ENCODE results near the gene MYO7B.

MYO7B gene

GRCh38 chr2:127599211-127599610, 63.7 kb downstream of the MYO7B start:
- Histone ChIP-seq H3K27ac (replicated peaks) (no peak overlapping the region), H3K4me3 (replicated peaks; ENCODE audit: insufficient read depth, low read length) (no peak overlapping the region), H3K27me3 (ENCODE audit: insufficient read depth, poor library complexity, severe bottlenecking) (no peaks in the 10 kb centered on the region)
- DNase-seq (ENCODE audit: low read depth in 1 of 2, low spot score in 1 of 2), result no peak
- TF ChIP-seq SPI1 (IDR thresholded peaks at IDR 0.05; ENCODE audit: borderline replicate concordance, low read depth) (no peak), POLR2AphosphoS5 (IDR thresholded peaks at IDR 0.05; ENCODE audit: low read depth) (no peak), GABPA (IDR thresholded peaks at IDR 0.05; ENCODE audit: low read depth) (no peak)
- TF ChIP-seq, protein P1, sequence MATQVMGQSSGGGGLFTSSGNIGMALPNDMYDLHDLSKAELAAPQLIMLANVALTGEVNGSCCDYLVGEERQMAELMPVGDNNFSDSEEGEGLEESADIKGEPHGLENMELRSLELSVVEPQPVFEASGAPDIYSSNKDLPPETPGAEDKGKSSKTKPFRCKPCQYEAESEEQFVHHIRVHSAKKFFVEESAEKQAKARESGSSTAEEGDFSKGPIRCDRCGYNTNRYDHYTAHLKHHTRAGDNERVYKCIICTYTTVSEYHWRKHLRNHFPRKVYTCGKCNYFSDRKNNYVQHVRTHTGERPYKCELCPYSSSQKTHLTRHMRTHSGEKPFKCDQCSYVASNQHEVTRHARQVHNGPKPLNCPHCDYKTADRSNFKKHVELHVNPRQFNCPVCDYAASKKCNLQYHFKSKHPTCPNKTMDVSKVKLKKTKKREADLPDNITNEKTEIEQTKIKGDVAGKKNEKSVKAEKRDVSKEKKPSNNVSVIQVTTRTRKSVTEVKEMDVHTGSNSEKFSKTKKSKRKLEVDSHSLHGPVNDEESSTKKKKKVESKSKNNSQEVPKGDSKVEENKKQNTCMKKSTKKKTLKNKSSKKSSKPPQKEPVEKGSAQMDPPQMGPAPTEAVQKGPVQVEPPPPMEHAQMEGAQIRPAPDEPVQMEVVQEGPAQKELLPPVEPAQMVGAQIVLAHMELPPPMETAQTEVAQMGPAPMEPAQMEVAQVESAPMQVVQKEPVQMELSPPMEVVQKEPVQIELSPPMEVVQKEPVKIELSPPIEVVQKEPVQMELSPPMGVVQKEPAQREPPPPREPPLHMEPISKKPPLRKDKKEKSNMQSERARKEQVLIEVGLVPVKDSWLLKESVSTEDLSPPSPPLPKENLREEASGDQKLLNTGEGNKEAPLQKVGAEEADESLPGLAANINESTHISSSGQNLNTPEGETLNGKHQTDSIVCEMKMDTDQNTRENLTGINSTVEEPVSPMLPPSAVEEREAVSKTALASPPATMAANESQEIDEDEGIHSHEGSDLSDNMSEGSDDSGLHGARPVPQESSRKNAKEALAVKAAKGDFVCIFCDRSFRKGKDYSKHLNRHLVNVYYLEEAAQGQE (IDR thresholded peaks at IDR 0.05; ENCODE audit: insufficient replicate concordance, low read depth), result no peak
- TF ChIP-seq, protein P2, sequence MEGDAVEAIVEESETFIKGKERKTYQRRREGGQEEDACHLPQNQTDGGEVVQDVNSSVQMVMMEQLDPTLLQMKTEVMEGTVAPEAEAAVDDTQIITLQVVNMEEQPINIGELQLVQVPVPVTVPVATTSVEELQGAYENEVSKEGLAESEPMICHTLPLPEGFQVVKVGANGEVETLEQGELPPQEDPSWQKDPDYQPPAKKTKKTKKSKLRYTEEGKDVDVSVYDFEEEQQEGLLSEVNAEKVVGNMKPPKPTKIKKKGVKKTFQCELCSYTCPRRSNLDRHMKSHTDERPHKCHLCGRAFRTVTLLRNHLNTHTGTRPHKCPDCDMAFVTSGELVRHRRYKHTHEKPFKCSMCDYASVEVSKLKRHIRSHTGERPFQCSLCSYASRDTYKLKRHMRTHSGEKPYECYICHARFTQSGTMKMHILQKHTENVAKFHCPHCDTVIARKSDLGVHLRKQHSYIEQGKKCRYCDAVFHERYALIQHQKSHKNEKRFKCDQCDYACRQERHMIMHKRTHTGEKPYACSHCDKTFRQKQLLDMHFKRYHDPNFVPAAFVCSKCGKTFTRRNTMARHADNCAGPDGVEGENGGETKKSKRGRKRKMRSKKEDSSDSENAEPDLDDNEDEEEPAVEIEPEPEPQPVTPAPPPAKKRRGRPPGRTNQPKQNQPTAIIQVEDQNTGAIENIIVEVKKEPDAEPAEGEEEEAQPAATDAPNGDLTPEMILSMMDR (IDR thresholded peaks at IDR 0.05; ENCODE audit: insufficient read depth, low read length), result no peak

DNA sequence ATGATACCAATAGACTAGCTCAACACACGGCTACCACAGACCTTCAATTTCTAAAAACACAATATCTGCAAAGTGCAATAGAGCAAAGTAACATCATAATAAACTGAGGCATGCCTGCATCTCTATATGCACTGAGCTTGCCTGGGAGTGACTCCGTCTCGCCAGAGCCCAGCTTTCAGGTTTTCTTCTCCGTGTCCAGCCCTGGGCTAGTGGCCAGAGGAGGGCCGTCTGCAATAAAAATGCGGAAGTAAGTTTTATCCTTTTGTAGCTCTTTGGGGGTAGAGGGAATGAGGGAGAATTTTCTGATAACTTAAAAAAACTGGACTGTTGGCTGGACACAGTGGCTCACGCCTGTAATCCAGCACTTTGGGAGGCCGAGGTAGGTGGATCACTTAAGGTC, 69.5 kb downstream of the MYO7B start:
- H3K27ac ChIP-seq (replicated peaks), result no peak overlapping the region
- H3K4me3 ChIP-seq (replicated peaks; ENCODE audit: insufficient read depth, low read length), result no peak overlapping the region
- no peak for TF ChIP-seq POLR2AphosphoS5 (IDR thresholded peaks at IDR 0.05; ENCODE audit: low read depth)
- TF ChIP-seq SPI1 (IDR thresholded peaks at IDR 0.05; ENCODE audit: borderline replicate concordance, low read depth), result no peak
- TF ChIP-seq, protein P2 (IDR thresholded peaks at IDR 0.05; ENCODE audit: insufficient read depth, low read length), result no peak
- TF ChIP-seq, protein P1 (IDR thresholded peaks at IDR 0.05; ENCODE audit: insufficient replicate concordance, low read depth), result no peak
- TF ChIP-seq GABPA (IDR thresholded peaks at IDR 0.05; ENCODE audit: low read depth), result no peak
- H3K27me3 ChIP-seq (ENCODE audit: insufficient read depth, poor library complexity, severe bottlenecking), result no peaks in the 10 kb centered on the region
- DNase-seq (ENCODE audit: low read depth in 1 of 2, low spot score in 1 of 2), result no peak

DNA sequence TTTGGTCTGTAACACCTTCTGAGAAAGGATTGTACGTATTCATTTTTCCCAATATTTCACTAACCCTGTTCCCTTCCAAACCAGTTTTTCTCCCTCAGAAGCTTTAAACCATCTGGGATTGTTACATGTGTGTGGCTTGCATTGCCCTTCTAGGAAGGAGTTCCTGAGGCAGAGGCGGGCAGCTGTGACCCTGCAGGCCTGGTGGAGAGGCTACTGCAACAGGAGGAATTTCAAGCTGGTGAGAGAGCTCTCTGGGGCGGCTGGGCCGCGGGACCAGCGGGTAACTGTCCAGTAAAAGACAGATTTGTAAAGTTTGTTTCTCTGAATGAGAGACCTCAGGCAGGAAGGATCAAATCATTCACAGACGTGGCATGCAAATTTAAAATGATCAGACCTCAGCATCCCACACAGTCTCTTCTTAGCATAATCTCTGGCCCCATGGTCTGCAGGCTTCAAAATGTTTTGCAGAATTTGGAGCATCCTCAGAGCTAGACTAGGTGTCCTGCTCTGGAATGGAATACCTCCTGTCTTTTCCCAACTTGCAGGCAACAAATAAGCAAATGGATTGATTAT, 70.3 kb downstream of the MYO7B start:
- no peak for DNase-seq (ENCODE audit: low read depth in 1 of 2, low spot score in 1 of 2)
- H3K27me3 ChIP-seq (ENCODE audit: insufficient read depth, poor library complexity, severe bottlenecking), result no peaks in the 10 kb centered on the region
- H3K27ac ChIP-seq (replicated peaks), result no peak overlapping the region
- H3K4me3 ChIP-seq (replicated peaks; ENCODE audit: insufficient read depth, low read length), result no peak overlapping the region
- TF ChIP-seq, protein P1 (IDR thresholded peaks at IDR 0.05; ENCODE audit: insufficient replicate concordance, low read depth), result no peak
- TF ChIP-seq POLR2AphosphoS5 (IDR thresholded peaks at IDR 0.05; ENCODE audit: low read depth) (no peak), SPI1 (IDR thresholded peaks at IDR 0.05; ENCODE audit: borderline replicate concordance, low read depth) (no peak), GABPA (IDR thresholded peaks at IDR 0.05; ENCODE audit: low read depth) (no peak)
- TF ChIP-seq, protein P2 (IDR thresholded peaks at IDR 0.05; ENCODE audit: insufficient read depth, low read length), result no peak
